D721Med (cell line): Measurements from ENCODE around the gene SHISA3.

Experiments used
- DNase-seq: peaks from one replicate; pipeline ENCODE4 v3.0.0; 2011; ENCODE audit warnings: low spot score; ENCODE audit not compliant: insufficient read length
- FAIRE-seq: peaks from 2 replicates; lab custom pipeline; 2011; peaks lifted over from hg19 to GRCh38; lab: Jason Lieb, UNC
- CTCF ChIP-seq: IDR thresholded peaks from 2 replicates; pipeline ENCODE4 v1.5.1; 2012; ENCODE audit warnings: mild to moderate bottlenecking, control low read depth; ENCODE audit not compliant: insufficient read depth; ENCODE audit errors: missing control alignments

Gene SHISA3

GRCh38 chr4:42398871-42399331, 1.6 kb downstream of the SHISA3 start:
- DNase-seq (no peak), FAIRE-seq (no peak)
- no peak for TF ChIP-seq CTCF

GRCh38 chr4:42399393-42399792, 2.1 kb downstream of the SHISA3 start:
- DNase-seq (no peak), FAIRE-seq (no peak)
- TF ChIP-seq CTCF: no peak

GRCh38 chr4:42401171-42401570, 3.9 kb downstream of the SHISA3 start:
- TF ChIP-seq CTCF: no peak
- DNase-seq: no peak
- no peak for FAIRE-seq

GRCh38 chr4:42404001-42404400, 6.7 kb downstream of the SHISA3 start:
- TF ChIP-seq CTCF: no peak
- FAIRE-seq: no peak
- no peak for DNase-seq

GRCh38 chr4:42410446-42410845, 13.2 kb downstream of the SHISA3 start:
- no peak for TF ChIP-seq CTCF
- DNase-seq (no peak), FAIRE-seq (no peak)

- DNase-seq (no peak), FAIRE-seq (peak; percentile 6)
- TF ChIP-seq CTCF: no peak
Observed at GRCh38 chr4:42411803-42412202, 14.5 kb downstream of the SHISA3 start.

- no peak for FAIRE-seq
- no peak for TF ChIP-seq CTCF
- DNase-seq: no peak
Observed at GRCh38 chr4:42412251-42412650, 15.0 kb downstream of the SHISA3 start.
